ENCODE results near the gene DIP2A.
"Not testable (repeated sequence)": the region's sequence is repeated elsewhere in the genome, so short reads cannot be mapped to it uniquely, and the experiment has no call there.

Gene DIP2A

GRCh38 chr21:46425041-46425440, 33.6 kb upstream of the DIP2A start:
- peak; percentile 29 for DNase-seq

GRCh38 chr21:46425571-46425970, 33.1 kb upstream of the DIP2A start:
- peak; percentile 46 for DNase-seq

GRCh38 chr21:46426313-46427046, 32.2 kb upstream of the DIP2A start:
- no peak for DNase-seq

- no peak for DNase-seq
Measured at GRCh38 chr21:46427516-46427915, 31.2 kb upstream of the DIP2A start.

- no peak for DNase-seq
Measured at GRCh38 chr21:46428286-46428685, 30.4 kb upstream of the DIP2A start.

GRCh38 chr21:46428987-46429710, 29.5 kb upstream of the DIP2A start:
- no peak for DNase-seq

- DNase-seq = no peak
Measured at GRCh38 chr21:46429754-46430681, 28.7 kb upstream of the DIP2A start.

GRCh38 chr21:46431448-46431847, 27.2 kb upstream of the DIP2A start:
- DNase-seq = no peak

GRCh38 chr21:46431884-46432488, 26.7 kb upstream of the DIP2A start:
- DNase-seq = no peak

GRCh38 chr21:46433116-46433515, 25.6 kb upstream of the DIP2A start:
- not testable (repeated sequence) for DNase-seq

- DNase-seq = no peak
Measured at GRCh38 chr21:46434322-46434958, 24.3 kb upstream of the DIP2A start.

GRCh38 chr21:46435786-46436227, 22.9 kb upstream of the DIP2A start:
- DNase-seq = no peak

GRCh38 chr21:46436621-46437020, 22.1 kb upstream of the DIP2A start:
- DNase-seq = no peak

- DNase-seq = no peak
Measured at GRCh38 chr21:46437096-46437498, 21.6 kb upstream of the DIP2A start.

GRCh38 chr21:46437511-46437910, 21.2 kb upstream of the DIP2A start:
- DNase-seq = no peak

- DNase-seq = no peak
Measured at GRCh38 chr21:46438241-46438640, 20.4 kb upstream of the DIP2A start.

- DNase-seq = no peak
Measured at GRCh38 chr21:46439906-46440305, 18.8 kb upstream of the DIP2A start.

GRCh38 chr21:46441331-46441730, 17.4 kb upstream of the DIP2A start:
- DNase-seq = no peak

- DNase-seq = no peak
Measured at GRCh38 chr21:46441961-46442498, 16.7 kb upstream of the DIP2A start.

GRCh38 chr21:46442938-46443337, 15.8 kb upstream of the DIP2A start:
- DNase-seq = no peak

- DNase-seq = no peak
Measured at GRCh38 chr21:46443910-46444309, 14.8 kb upstream of the DIP2A start.

GRCh38 chr21:46448108-46448507, 10.6 kb upstream of the DIP2A start:
- DNase-seq = no peak

Measured in NCI-H2029 (cell line).